NCI-H774 (cell line): ENCODE measurements around the gene OR5H14.

Experiments
- DNase-seq: peaks from one replicate; lab custom pipeline; 2025; lab: John Stamatoyannopoulos, UW

The OR5H14 gene

GRCh38 chr3:98199020-98199419, 51.7 kb downstream of the OR5H14 start:
- DNase-seq, result no peak
